Panc1 (cell line): Measurements from ENCODE around the gene IREB2. TPM values are rescaled to one million over a fixed set of nuclear protein-coding genes. Genes with fewer than 3 reads are reported as not detected.

Source experiments
- ATAC-seq: fragments of 200-7000 bp; cut with Tn5 transposase; 2 replicates; pipeline ENCODE4 v1.9.1; 2020; ENCODE audit warnings: mild to moderate bottlenecking, moderate library complexity
- BruUV-seq: library from RNA; stranded (reverse); fragments of 400-500 nt; replicated peaks from 2 replicates; lab custom pipeline; 2021; lab: Mats Ljungman, UMichigan
- CTCF ChIA-PET: fragments of 300-600 bp; sonication (Branson Sonifier 250); formaldehyde crosslinking; loops from one replicate; lab custom pipeline; 2022; ENCODE audit warnings: antibody characterized with exemption; lab: Charles Lee
- POLR2A ChIA-PET: fragments of 300-600 bp; sonication (Branson Sonifier 250); formaldehyde crosslinking; loops from one replicate; lab custom pipeline; 2022; ENCODE audit warnings: antibody characterized with exemption; lab: Charles Lee
- DNase-seq: peaks from one replicate; pipeline ENCODE4 v3.0.0-alpha.2; 2010; ENCODE audit warnings: low read depth, low spot score
- H3K27ac ChIP-seq: 2 replicates; pipeline ENCODE4 v1.5.1; 2011; ENCODE audit warnings: mild to moderate bottlenecking, low read length, inconsistent platforms
- H3K27me3 ChIP-seq: fragments of 200-500 bp; sonication (Bioruptor generic); 2 replicates; pipeline ENCODE4 v1.6.0; 2014; ENCODE audit warnings: low read length, inconsistent platforms; ENCODE audit not compliant: control insufficient read depth, insufficient read depth
- H3K36me3 ChIP-seq: fragments of 200-500 bp; sonication (Bioruptor generic); 2 replicates; pipeline ENCODE4 v1.5.1; 2014; ENCODE audit warnings: inconsistent platforms, mild to moderate bottlenecking, low read length, moderate library complexity; ENCODE audit not compliant: control insufficient read depth, insufficient read depth
- H3K4me1 ChIP-seq: 2 replicates; pipeline ENCODE4 v1.5.1; 2011; ENCODE audit warnings: inconsistent platforms, mild to moderate bottlenecking, low read length, moderate library complexity; ENCODE audit not compliant: control insufficient read depth, insufficient read depth
- H3K4me3 ChIP-seq, 2 experiments: 2 replicates each; pipeline ENCODE4 v1.5.1; 2011 to 2012; ENCODE audit warnings: low read depth in 2 of 2, low read length in 2 of 2, mild to moderate bottlenecking in 2 of 2, inconsistent platforms in 1 of 2, moderate library complexity in 1 of 2
- H3K9me3 ChIP-seq: fragments of 200-500 bp; sonication (Bioruptor generic); 2 replicates; pipeline ENCODE4 v1.5.1; 2014; ENCODE audit warnings: low read depth, mild to moderate bottlenecking, inconsistent platforms, low read length, moderate library complexity; ENCODE audit not compliant: control insufficient read depth, insufficient read depth
- CTCF ChIP-seq: fragments of 450-650 bp; IDR thresholded peaks from 2 replicates; pipeline ENCODE4 v1.5.1; 2017; ENCODE audit warnings: mild to moderate bottlenecking
- POLR2AphosphoS5 ChIP-seq: IDR thresholded peaks from 2 replicates; pipeline ENCODE4 v1.6.1; 2012; ENCODE audit warnings: mild to moderate bottlenecking, low read depth, low read length, moderate library complexity
- REST ChIP-seq, 2 experiments: IDR thresholded peaks; 2 replicates each; pipeline ENCODE4 v1.6.1; 2011 to 2012; ENCODE audit warnings: low read depth in 2 of 2, control low read depth in 1 of 2, low read length in 1 of 2, mild to moderate bottlenecking in 1 of 2, moderate library complexity in 1 of 2; ENCODE audit not compliant: insufficient read depth in 1 of 2
- SIN3A ChIP-seq: IDR thresholded peaks from 2 replicates; pipeline ENCODE4 v1.6.1; 2012; ENCODE audit warnings: low read depth, mild to moderate bottlenecking, low read length, moderate library complexity, borderline replicate concordance; ENCODE audit not compliant: insufficient read depth
- TCF7L2 ChIP-seq: IDR thresholded peaks from 2 replicates; pipeline ENCODE4 v1.6.1; 2011; ENCODE audit warnings: mild to moderate bottlenecking, low read depth, low read length, inconsistent platforms
- in situ Hi-C: cut with HindIII; loops from 2 replicates; pipeline ENCODE4 v1.10.0; 2016; ENCODE audit warnings: low sequenced_read_pairs, low pct_unique_long_range_greater_than_20kb
- intact Hi-C: fragments of 100-400 bp; cut with micrococcal nuclease; formaldehyde crosslinking; loops from one replicate; pipeline ENCODE4 v1.10.0; 2022; ENCODE audit not compliant: unreplicated experiment
- total RNA-seq: library from RNA; stranded (reverse); gene quantifications from one replicate; pipeline ENCODE4 v1.2.1, GENCODE V29; 2021; ENCODE audit not compliant: unreplicated experiment

The IREB2 gene
- total RNA-seq, 1 experiment from 2014 or later: 71.7 TPM

GRCh38 chr15:78449220-78449999 is 11.4 kb downstream of the IREB2 start:
- TSS peak; percentile 12 for BruUV-seq
- DNase-seq: no peak
- H3K27ac ChIP-seq: peak overlapping the region; percentile 95
- peak; percentile 67; the same call in 1 of the 2 replicates for ATAC-seq
- intact Hi-C loops: no loop called here
- H3K4me3 ChIP-seq: no peak overlapping the region
- CTCF ChIA-PET: no interaction called here
- POLR2A ChIA-PET: no interaction called here
- no peak; the same call in 1 of the 2 replicates for TF ChIP-seq POLR2AphosphoS5
- TF ChIP-seq TCF7L2: peak; percentile 70
- H3K4me1 ChIP-seq: peaks cover 55% of the 10 kb centered on the region
- H3K27me3 ChIP-seq: no peaks in the 10 kb centered on the region
- in situ Hi-C loops: no loop called here
- H3K36me3 ChIP-seq: peaks cover 6% of the 10 kb centered on the region; the same call in 1 of the 2 replicates
- H3K9me3 ChIP-seq: no peaks in the 10 kb centered on the region

- POLR2A ChIA-PET: interaction anchor here (0.6 to 1.1 kb wide), 2 partner anchors 12 to 335 kb away, joined by 5 to 13 read pairs; partner anchors contain the start of gene IREB2
- peak overlapping the region; percentile 95 for H3K27ac ChIP-seq
- CTCF ChIA-PET: interaction anchor here (0.6 kb wide), 1 partner anchor 38 kb away, joined by 4 read pairs; no protein-coding TSS in a partner anchor
- H3K36me3 ChIP-seq: 0 out of 2 replicates have a peak, but pooled peaks cover 3% of the 10 kb centered on the region
- in situ Hi-C loops: no loop called here
- intact Hi-C loops: no loop called here
- H3K27me3 ChIP-seq: no peaks in the 10 kb centered on the region
- H3K4me3 ChIP-seq: no peak overlapping the region
- DNase-seq (no peak), ATAC-seq (no peak)
- peaks cover 65% of the 10 kb centered on the region for H3K4me1 ChIP-seq
- H3K9me3 ChIP-seq: no peaks in the 10 kb centered on the region
- TF ChIP-seq TCF7L2 (no peak), SIN3A (no peak), POLR2AphosphoS5 (no peak), REST (IDR thresholded peaks at IDR 0.05; ENCODE audit: insufficient read depth in 1 of 2, low read depth in 2 of 2, low read length in 1 of 2) (no peak), CTCF (no peak)
- no TSS peak for BruUV-seq
Measured at GRCh38 chr15:78450285-78450858, 12.4 kb downstream of the IREB2 start.
